Activated T-helper 2 cell treated with anti-CD3 and anti-CD28 coated beads, Interferon-gamma antibody, Interleukin-2, Interleukin-4, amounts not matched to agents 10 μg/mL and 5 μg/mL and 100 μg/mL, durations not matched to agents 14 hours and 24 hours and 36 hours (primary cell): ENCODE measurements around the gene PRND. TPM values are rescaled to one million over a fixed set of nuclear protein-coding genes. Genes with fewer than 3 reads are reported as not detected.

ENCODE experiments used
- DNase-seq: peaks from one replicate; pipeline ENCODE4 v3.0.0; 2021; ENCODE audit warnings: low spot score
- H3K27ac Mint-ChIP-seq: one replicate; pipeline ENCODE4 v1.8.0; 2021; ENCODE audit warnings: mixed read lengths
- H3K27me3 Mint-ChIP-seq: one replicate; pipeline ENCODE4 v1.8.0; 2021; ENCODE audit warnings: low read depth, mixed read lengths
- H3K36me3 Mint-ChIP-seq: one replicate; pipeline ENCODE4 v1.8.0; 2021; ENCODE audit warnings: low read depth, mixed read lengths
- H3K4me1 Mint-ChIP-seq: one replicate; pipeline ENCODE4 v1.8.0; 2021; ENCODE audit warnings: low read depth, mixed read lengths
- H3K4me3 Mint-ChIP-seq: one replicate; pipeline ENCODE4 v1.8.0; 2021; ENCODE audit warnings: low read depth, mild to moderate bottlenecking, moderate library complexity, mixed read lengths
- H3K9me3 Mint-ChIP-seq: one replicate; pipeline ENCODE4 v1.8.0; 2021; ENCODE audit warnings: mixed read lengths
- intact Hi-C: fragments of 100-400 bp; cut with micrococcal nuclease; formaldehyde crosslinking; loops from one replicate; pipeline ENCODE4 v1.15.1; 2023
- total RNA-seq: library from RNA; stranded (reverse); gene quantifications from 2 replicates; pipeline ENCODE4 v1.2.3, GENCODE V29; 2022

Gene PRND, protein sequence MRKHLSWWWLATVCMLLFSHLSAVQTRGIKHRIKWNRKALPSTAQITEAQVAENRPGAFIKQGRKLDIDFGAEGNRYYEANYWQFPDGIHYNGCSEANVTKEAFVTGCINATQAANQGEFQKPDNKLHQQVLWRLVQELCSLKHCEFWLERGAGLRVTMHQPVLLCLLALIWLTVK
- total RNA-seq = not detected in 2 replicates

DNA sequence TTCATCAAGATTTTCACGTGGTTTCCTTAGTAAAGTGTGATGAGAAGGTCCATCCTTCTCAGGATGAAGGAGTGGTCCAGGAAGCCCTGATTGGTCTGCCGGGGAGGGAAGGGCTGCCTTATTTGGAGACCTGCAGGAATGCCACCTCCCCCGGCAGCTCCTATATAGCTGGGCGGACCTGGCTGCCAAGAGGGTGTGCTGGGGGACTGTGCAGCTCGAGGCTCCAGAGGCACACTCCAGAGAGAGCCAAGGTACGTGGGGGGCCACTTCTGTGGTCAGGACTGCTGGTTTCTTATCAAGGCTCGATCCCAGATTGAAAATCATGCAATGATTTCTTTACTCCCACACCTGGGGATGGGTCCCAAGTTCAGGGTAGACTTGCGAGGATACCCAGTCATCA is at the start of gene PRND:
Gene PRND (plus strand): TSS at position 191 of the 400 bp plus-strand sequence. CDS start 2,643 bp downstream, outside the sequence.
- no peak for DNase-seq
- intact Hi-C loops = no loop called here
- no peaks in the 10 kb centered on the region for H3K9me3 Mint-ChIP-seq
- H3K27me3 Mint-ChIP-seq = peaks cover 7% of the 10 kb centered on the region
- no peak within 1 kb of the TSS for H3K27ac Mint-ChIP-seq
- H3K36me3 Mint-ChIP-seq = no peaks in the 10 kb centered on the region
- no peak within 1 kb of the TSS for H3K4me3 Mint-ChIP-seq
- H3K4me1 Mint-ChIP-seq = peaks cover 14% of the 10 kb centered on the region

DNA sequence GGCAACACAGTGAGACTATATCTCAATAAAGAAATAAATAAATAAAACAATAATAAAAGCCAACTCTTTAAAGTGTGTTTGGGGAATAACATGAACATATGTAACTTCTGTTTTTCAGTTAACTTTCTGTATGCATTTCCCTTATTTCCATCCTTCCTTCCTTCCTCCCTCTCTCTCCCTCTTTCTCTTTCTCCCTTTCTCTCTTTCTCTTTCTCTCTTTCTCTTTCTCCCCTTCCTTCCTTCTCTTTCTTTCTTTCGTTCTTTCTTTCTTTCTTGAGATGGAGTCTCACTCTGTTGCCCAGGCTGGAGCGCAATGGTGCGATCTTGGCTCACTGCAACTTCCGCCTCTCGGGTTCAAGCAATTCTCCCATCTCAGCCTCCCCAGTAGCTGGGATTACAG is 48.8 kb upstream of the PRND start:
- Mint-ChIP-seq H3K36me3 (no peaks in the 10 kb centered on the region), H3K4me3 (no peak overlapping the region), H3K27me3 (peaks cover 11% of the 10 kb centered on the region), H3K27ac (no peak overlapping the region), H3K4me1 (peaks cover 20% of the 10 kb centered on the region), H3K9me3 (no peaks in the 10 kb centered on the region)
- no peak for DNase-seq
- intact Hi-C loops = no loop called here

DNA sequence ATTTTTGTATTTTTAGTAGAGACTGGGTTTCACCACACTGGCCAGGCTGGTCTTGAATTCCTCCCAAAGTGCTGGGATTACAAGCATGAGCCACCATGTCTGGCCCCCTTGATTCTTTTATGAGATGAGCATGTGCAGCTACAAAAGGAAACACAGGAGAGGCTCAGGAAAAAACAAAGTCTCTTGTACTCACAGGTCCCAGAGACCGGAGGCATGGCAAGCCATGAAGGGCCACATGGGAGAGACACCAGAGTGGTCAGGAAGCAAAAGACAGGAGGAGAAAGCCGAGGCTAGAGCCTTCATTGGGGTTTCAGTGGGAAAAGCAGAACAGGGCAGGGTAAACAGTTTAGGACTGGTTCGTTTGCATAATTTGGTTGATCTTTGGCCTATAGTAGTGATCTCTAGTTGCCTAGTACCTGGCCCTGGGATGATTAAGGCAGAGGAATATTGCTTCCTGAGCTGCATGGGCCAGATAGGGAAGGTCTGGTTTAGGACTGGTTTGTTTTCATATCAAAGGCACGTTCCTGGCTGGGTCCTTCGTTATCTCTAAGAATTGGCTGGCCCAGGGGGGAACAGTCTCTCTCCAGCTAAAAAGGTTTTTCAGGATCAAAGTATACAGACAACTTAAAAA is 48.2 kb upstream of the PRND start:
- Mint-ChIP-seq H3K9me3 (no peaks in the 10 kb centered on the region), H3K36me3 (no peaks in the 10 kb centered on the region), H3K27ac (no peak overlapping the region), H3K4me3 (no peak overlapping the region), H3K27me3 (peaks cover 11% of the 10 kb centered on the region), H3K4me1 (peaks cover 25% of the 10 kb centered on the region)
- intact Hi-C loops = no loop called here
- DNase-seq = no peak

DNA sequence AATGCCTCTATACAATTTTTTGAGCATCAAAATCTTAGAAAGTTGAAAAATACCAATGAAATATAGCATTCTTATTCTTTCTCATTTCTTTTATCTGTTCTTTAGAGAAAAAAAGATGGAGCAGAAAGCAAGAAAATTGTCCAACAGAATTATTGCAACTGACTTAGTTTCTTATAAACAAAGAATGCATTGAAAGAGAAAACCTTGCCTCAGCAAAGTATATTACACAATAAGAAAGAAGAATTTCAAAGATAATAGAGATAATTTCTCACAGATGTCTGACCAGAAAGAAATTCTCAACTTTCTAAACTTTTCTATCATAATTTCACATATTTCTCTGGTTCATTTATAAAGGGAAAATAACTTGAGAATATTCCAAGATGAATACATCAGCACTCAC is 47.0 kb upstream of the PRND start:
- H3K4me3 Mint-ChIP-seq = no peak overlapping the region
- no peak overlapping the region for H3K27ac Mint-ChIP-seq
- H3K4me1 Mint-ChIP-seq = peaks cover 25% of the 10 kb centered on the region
- no peaks in the 10 kb centered on the region for H3K36me3 Mint-ChIP-seq
- intact Hi-C loops = no loop called here
- H3K9me3 Mint-ChIP-seq = no peaks in the 10 kb centered on the region
- DNase-seq = no peak
- H3K27me3 Mint-ChIP-seq = peaks cover 11% of the 10 kb centered on the region

DNA sequence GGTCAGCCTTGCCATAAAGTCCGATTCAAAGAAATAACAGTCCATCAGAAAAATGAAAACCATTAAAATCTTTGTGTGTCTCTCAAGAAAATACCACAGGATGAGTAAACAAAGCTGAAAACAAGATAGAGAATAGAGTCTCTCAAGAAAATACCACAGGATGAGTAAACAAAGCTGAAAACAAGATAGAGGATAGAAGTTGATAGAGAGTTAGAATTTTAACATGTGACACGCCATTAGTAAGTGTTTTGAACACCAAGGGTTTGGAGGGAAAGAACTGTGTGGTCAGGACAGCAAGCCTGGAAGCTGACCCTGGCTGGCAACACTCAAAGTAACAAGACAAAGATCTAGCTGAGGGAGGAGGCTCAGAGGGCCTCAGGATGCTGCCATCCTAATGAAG is 43.9 kb upstream of the PRND start:
- Mint-ChIP-seq H3K36me3 (no peaks in the 10 kb centered on the region), H3K4me3 (no peak overlapping the region), H3K9me3 (no peaks in the 10 kb centered on the region), H3K27me3 (peaks cover 13% of the 10 kb centered on the region), H3K27ac (peak overlapping the region; percentile 13), H3K4me1 (peaks cover 21% of the 10 kb centered on the region)
- intact Hi-C loops = no loop called here
- no peak for DNase-seq

DNA sequence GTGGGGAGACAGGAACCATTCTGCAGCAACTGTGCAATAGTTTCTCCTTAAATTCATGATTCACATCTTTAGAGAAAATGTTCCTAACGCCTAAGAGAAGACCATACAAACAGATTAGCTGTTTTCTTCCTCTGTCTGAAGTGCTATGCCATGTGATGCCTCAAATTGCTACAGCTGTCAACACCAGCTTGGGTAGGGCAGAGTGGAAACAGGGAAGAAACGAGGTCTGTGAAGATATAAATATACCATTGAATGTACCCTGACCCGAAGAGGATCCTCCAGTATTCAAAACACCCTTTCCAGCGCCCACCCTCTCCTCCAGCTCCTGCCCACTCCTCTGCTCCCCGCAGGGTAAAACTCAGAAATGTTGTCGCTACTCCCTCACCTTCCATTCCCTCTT is 40.3 kb upstream of the PRND start:
- H3K27me3 Mint-ChIP-seq = peaks cover 2% of the 10 kb centered on the region
- intact Hi-C loops = no loop called here
- peaks cover 47% of the 10 kb centered on the region for H3K4me1 Mint-ChIP-seq
- H3K27ac Mint-ChIP-seq = no peak overlapping the region
- no peak for DNase-seq
- no peaks in the 10 kb centered on the region for H3K9me3 Mint-ChIP-seq
- H3K4me3 Mint-ChIP-seq = no peak overlapping the region
- no peaks in the 10 kb centered on the region for H3K36me3 Mint-ChIP-seq

DNA sequence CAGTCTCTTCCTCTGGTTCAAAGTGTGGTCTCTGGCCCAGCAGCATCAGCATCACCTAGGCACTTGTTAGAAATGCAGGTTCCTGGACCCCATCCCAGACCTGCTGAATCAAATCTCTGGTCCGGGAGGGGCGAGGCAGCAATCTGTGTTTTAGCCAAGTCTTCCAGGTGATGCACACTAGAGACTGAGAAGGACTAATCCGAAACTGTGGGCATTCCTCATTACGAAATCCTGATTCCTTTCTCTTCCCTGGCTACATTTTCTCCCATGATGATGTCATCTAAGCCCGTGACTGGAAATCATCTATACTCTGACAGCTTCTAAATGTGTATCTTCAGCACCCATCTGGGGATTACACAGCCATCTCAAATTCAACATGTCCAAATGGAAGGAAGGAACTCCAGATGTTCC is 39.7 kb upstream of the PRND start:
- Mint-ChIP-seq H3K9me3 (no peaks in the 10 kb centered on the region), H3K36me3 (no peaks in the 10 kb centered on the region), H3K4me1 (peaks cover 47% of the 10 kb centered on the region), H3K27ac (no peak overlapping the region), H3K4me3 (no peak overlapping the region), H3K27me3 (peaks cover 2% of the 10 kb centered on the region)
- DNase-seq = no peak
- intact Hi-C loops = no loop called here

DNA sequence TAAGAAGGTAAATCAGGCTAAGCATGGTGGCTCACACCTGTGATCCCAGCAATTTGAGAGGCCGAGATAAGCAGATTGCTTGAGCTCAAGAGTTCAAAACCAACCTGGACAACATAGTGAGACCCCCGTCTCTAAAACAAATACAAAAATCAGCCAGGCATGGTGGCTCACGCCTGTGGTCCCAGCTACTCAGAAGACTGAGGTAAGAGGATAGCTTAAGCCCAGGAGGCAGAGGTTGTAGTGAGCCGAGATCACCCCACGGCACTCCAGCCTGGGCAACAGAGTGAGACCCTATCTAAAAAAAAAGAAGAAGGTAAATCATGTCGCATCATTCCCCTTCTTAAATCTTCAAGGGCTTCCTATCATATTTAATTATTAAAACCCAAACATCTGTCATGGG is 39.0 kb upstream of the PRND start:
- Mint-ChIP-seq H3K4me1 (peaks cover 48% of the 10 kb centered on the region), H3K27me3 (peaks cover 2% of the 10 kb centered on the region), H3K27ac (no peak overlapping the region), H3K9me3 (no peaks in the 10 kb centered on the region), H3K4me3 (no peak overlapping the region), H3K36me3 (peaks cover 6% of the 10 kb centered on the region)
- no peak for DNase-seq
- intact Hi-C loops = no loop called here

DNA sequence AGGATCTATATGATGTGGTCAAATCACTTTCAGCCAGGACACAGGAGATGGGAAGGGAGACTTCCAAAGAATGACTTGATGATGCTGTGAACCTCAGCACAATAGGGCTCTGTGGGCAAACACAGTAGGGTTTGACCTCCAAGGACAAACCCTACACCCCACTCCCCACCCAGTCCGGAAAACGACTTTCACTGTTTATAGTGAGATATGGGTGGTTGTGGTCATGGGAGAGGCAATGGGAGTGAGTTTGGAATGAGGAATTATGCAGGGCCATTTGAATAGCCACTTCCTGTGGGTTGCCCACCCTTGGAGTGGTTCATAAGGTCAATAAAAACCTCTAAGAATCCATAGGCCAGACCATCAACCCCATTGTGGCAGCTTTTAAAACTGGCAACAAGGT is 38.4 kb upstream of the PRND start:
- DNase-seq = no peak
- no peaks in the 10 kb centered on the region for H3K9me3 Mint-ChIP-seq
- H3K27ac Mint-ChIP-seq = no peak overlapping the region
- H3K27me3 Mint-ChIP-seq = peaks cover 2% of the 10 kb centered on the region
- H3K4me1 Mint-ChIP-seq = peaks cover 45% of the 10 kb centered on the region
- H3K4me3 Mint-ChIP-seq = no peak overlapping the region
- H3K36me3 Mint-ChIP-seq = peaks cover 10% of the 10 kb centered on the region
- intact Hi-C loops = no loop called here

DNA sequence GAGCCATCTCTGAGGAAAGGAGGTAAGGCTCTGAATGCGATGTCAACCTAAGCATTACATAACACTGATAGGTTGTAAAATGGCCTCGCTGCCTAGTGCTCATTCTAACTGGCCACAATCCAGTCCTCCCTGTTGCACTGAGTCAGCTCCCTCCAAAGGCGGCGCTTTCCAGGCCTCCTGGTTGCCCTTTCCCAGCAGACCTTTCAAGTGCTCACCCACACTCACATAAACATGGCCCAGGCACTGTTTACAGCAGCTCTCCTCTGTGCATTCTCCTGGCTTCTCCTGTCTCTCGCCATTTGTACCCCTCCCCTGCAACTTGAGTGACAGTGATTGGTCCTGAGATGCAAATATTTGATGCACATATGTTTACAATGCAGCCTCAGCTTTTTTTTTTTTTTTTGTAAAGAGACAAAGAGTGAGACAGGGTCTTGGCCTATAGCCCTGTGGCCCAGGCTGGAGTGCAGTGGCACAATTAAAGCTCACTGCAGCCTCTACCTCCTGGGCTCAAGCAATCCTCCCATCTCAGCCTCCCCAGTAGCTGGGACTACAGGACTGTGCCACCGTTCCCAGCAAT is 36.8 kb upstream of the PRND start:
- H3K36me3 Mint-ChIP-seq = peaks cover 23% of the 10 kb centered on the region
- peak overlapping the region; percentile 88 for H3K4me3 Mint-ChIP-seq
- peaks cover 2% of the 10 kb centered on the region for H3K27me3 Mint-ChIP-seq
- H3K9me3 Mint-ChIP-seq = no peaks in the 10 kb centered on the region
- DNase-seq = no peak
- intact Hi-C loops = no loop called here
- peak overlapping the region; percentile 94 for H3K27ac Mint-ChIP-seq
- H3K4me1 Mint-ChIP-seq = peaks cover 57% of the 10 kb centered on the region

DNA sequence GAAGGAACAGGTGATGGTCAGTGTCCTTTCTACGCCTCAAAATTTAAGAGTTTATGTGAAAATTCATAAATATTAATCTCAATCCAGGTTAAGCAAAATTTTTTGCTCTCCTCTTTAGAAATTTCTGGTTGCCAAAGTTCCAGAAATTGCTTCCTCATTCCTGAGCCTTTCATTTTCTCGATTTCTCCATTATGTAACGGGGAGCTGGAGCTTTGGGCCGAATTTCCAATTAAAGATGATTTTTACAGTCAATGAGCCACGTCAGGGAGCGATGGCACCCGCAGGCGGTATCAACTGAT is 35.8 kb upstream of the PRND start:
- Mint-ChIP-seq H3K27ac (peak overlapping the region; percentile 94), H3K4me3 (peak overlapping the region; percentile 88), H3K9me3 (no peaks in the 10 kb centered on the region), H3K27me3 (peaks cover 2% of the 10 kb centered on the region), H3K36me3 (peaks cover 27% of the 10 kb centered on the region), H3K4me1 (peaks cover 62% of the 10 kb centered on the region)
- DNase-seq = no peak
- intact Hi-C loops = no loop called here

DNA sequence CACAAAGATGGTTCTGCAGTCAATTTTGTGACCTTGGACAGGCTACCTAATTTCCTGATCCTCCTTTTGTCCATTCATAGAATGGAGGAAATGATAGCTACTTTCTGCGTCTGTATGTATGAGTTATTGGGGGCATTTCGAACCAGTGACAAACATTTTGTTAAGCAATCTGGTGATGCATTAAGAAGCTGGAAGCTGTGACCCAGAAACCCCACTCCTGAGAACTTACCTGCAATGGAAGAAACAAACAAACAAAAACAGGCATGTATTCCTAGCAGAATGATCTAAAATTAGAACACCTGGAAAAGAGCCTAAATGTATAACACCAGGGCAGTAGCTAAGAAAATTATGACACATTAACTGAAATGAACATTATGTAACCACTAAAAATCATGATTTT is 33.4 kb upstream of the PRND start:
- H3K27ac Mint-ChIP-seq = no peak overlapping the region
- peaks cover 72% of the 10 kb centered on the region for H3K4me1 Mint-ChIP-seq

DNA sequence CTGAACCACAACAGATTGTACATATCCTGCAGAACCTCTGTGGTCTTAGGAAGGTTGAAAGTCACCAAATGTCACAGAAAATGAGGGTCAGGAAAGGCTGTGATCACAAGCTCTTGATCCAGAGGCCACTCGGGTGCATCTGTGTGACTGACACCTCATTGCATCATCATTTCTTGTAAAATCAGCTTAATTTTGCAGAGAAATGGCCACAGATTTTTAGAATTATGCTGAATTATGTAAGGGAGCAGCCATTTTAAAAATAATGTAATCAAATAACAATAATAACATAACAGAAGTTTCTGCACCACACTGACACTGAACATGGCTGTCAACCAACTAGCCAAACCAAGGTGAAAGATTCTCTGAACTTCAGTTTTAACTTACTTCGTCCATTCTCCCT is 32.5 kb upstream of the PRND start:
- intact Hi-C loops = no loop called here
- peak overlapping the region; percentile 58 for H3K4me3 Mint-ChIP-seq
- peaks cover 67% of the 10 kb centered on the region for H3K4me1 Mint-ChIP-seq
- no peak overlapping the region for H3K27ac Mint-ChIP-seq
- peaks cover 57% of the 10 kb centered on the region for H3K36me3 Mint-ChIP-seq
- no peaks in the 10 kb centered on the region for H3K9me3 Mint-ChIP-seq
- no peak for DNase-seq
- no peaks in the 10 kb centered on the region for H3K27me3 Mint-ChIP-seq

More for the DNA sequence above, 33.4 kb upstream of the PRND start:
- intact Hi-C loops = no loop called here
- peaks cover 50% of the 10 kb centered on the region for H3K36me3 Mint-ChIP-seq
- H3K27me3 Mint-ChIP-seq = no peaks in the 10 kb centered on the region
- peak overlapping the region; percentile 55 for H3K4me3 Mint-ChIP-seq
- DNase-seq = no peak
- H3K9me3 Mint-ChIP-seq = no peaks in the 10 kb centered on the region
